MV-4-11 (cell line): ENCODE data around the gene CDKN1B.
A peak's percentile ranks its signal among the peaks of the same experiment; 100 is the strongest.
"Not testable (repeated sequence)": the region's sequence is repeated elsewhere in the genome, so short reads cannot be mapped to it uniquely, and the experiment has no call there.

Experiments
- DNase-seq: peaks from one replicate; lab custom pipeline; 2025; lab: John Stamatoyannopoulos, UW

The CDKN1B gene

GRCh38 chr12:12724421-12725085 lies 7.4 kb downstream of the CDKN1B start:
- no peak for DNase-seq

- DNase-seq: peak; percentile 99
Measured at GRCh38 chr12:12725086-12725955, 8.2 kb downstream of the CDKN1B start.

- no peak for DNase-seq
Measured at GRCh38 chr12:12725956-12726554, 8.9 kb downstream of the CDKN1B start.

- peak; percentile 50 for DNase-seq
Measured at GRCh38 chr12:12726555-12727093, 9.5 kb downstream of the CDKN1B start.

- DNase-seq: no peak
Measured at GRCh38 chr12:12731178-12731577, 14.0 kb downstream of the CDKN1B start.

GRCh38 chr12:12731785-12732184 lies 14.6 kb downstream of the CDKN1B start:
- no peak for DNase-seq

- no peak for DNase-seq
Measured at GRCh38 chr12:12733118-12733517, 15.9 kb downstream of the CDKN1B start.

- DNase-seq: no peak
Measured at GRCh38 chr12:12734054-12734453, 16.9 kb downstream of the CDKN1B start.

GRCh38 chr12:12734561-12735071 lies 17.4 kb downstream of the CDKN1B start:
- no peak for DNase-seq

GRCh38 chr12:12735301-12735700 lies 18.1 kb downstream of the CDKN1B start:
- DNase-seq: no peak

GRCh38 chr12:12736759-12737676 lies 19.9 kb downstream of the CDKN1B start:
- peak; percentile 59 for DNase-seq

- DNase-seq: not testable (repeated sequence)
Measured at GRCh38 chr12:12738152-12738551, 21.0 kb downstream of the CDKN1B start.

GRCh38 chr12:12741660-12742059 lies 24.5 kb downstream of the CDKN1B start:
- DNase-seq: no peak

GRCh38 chr12:12744546-12745305 lies 27.6 kb downstream of the CDKN1B start:
- DNase-seq: no peak

GRCh38 chr12:12745576-12746211 lies 28.5 kb downstream of the CDKN1B start:
- DNase-seq: no peak

- no peak for DNase-seq
Measured at GRCh38 chr12:12747278-12747677, 30.1 kb downstream of the CDKN1B start.

- DNase-seq: no peak
Measured at GRCh38 chr12:12748044-12748443, 30.9 kb downstream of the CDKN1B start.

GRCh38 chr12:12749433-12749832 lies 32.3 kb downstream of the CDKN1B start:
- DNase-seq: no peak

GRCh38 chr12:12755923-12756322 lies 38.8 kb downstream of the CDKN1B start:
- DNase-seq: no peak

- no peak for DNase-seq
Measured at GRCh38 chr12:12757121-12757520, 40.0 kb downstream of the CDKN1B start.
